ENCODE data around the gene SGO1.
"Not testable (repeated sequence)": the region's sequence is repeated elsewhere in the genome, so short reads cannot be mapped to it uniquely, and the experiment has no call there.

Gene SGO1

DNA sequence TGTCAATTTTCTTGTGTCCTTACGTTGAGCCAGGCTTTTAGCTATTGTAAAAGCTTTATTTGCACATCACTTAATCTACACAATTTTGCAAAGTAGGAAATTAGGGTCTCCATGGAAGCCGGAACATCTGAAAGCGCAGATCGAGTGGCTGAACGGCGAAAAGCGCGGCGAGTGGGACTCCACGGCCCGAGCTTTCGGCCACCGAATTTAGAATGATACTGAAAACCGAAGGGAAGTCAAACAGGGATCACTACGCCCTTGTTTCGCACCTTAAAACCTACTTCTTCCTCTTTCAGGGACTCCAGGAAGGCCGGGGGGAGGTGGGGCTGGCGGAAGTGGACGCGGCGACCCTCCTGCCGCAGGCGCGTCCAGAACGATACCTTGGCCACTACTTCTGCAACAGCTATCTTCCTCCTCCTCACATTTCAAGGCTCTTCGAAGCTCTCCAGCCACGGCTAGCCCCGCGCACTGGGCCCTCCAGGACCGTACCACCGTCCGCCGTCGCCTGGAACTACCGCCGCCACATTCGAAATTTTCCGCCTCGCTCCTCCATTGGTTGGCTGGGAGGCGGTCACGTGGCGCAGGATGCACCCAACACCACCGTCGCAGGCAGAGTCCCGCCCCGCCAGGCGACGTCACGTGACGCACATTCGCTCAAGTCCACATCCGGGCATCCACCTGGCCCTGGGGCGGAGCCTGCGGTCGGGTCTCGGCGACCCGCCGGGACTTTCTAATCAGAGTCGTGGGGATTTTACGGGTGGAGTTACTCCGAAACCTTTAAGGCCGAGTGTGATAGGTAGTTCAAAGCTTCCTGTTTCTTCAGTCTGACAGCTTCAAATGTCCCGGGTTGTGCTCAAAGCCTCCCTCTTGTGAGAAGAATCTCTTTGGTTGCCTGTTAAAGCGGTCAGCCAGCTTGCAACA lies at the start of gene SGO1:
Gene SGO1 (minus strand): TSS at position 528 of the 921 bp plus-strand sequence. CDS start 2,179 bp downstream, outside the sequence.
- DNase-seq, result peak; percentile 99

DNA sequence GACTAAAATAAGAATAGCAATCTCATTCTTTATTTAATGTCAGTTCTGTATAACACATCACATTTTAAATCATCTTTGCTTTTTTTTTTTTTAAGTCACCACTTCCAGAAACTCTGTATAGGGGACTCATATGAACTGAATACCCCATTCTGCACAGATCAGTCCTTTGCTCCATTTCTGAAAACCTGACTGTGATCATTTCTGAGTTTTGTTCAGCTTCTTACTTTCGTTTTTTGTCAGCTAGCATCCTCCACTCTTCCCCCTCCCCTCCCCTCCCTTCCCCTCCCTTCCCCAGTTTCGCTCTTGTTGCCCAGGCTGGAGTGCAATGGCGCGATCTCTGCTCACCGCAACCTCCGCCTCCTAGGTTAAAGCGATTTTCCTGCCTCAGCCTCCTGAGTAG lies 49.8 kb upstream of the SGO1 start:
- DNase-seq, result no peak

DNA sequence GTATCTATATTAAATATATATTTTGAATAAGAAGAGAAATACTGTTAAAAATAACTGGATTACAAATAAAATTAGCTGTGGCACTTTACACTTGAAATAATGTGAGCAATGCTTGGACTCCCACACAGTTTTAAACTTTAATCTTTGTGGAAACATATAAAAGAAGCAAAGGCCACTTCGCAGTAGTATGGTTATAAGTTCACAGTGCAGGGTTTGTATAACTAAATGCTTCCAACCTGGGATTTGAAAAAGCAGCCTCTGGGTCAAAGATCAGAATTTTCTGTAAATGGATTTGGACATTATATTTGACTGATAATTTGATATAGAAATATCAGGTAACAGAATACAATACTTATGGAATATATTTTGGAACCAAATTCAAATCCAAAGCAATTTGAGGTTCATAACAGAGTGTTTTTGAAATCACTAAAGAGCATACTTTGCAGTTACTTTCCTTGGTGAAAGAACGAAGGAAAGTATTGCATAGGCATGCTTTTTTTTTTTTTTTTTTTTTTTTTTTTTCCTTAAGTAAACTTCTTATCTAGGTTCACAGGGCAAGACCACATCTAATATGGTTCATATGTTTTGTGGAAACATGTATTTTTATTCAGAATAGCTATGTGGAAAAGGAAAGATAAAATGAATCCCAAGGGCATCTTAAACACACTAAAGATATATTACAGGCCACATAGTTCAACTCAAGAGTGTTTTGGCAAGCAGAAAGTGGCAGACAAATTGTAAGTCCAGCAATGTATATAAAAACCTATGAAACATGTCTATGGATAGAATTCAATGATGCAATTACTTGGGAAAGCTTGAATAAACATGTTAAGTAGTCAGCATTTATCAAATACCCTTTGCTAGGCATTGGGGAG lies 47.1 kb upstream of the SGO1 start:
- DNase-seq, result no peak

DNA sequence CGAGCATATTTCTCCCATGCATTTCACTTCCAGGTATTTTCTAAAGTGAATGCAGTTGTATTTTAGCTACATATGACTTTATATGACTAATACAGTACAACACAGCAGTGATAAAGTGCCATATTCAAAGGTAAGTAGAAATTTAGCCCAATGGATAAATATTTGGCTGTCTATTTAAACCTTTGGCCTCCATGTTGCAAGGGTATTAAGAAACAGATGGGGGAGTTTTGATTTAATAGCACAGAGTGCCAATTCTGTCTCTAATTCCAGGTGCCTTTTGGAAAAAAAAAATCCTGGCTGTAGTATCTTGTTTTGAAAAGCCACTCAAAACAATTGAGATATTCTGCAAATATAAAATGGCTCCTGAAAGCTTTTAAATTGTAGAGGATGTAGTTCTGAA lies 44.9 kb upstream of the SGO1 start:
- DNase-seq, result no peak

DNA sequence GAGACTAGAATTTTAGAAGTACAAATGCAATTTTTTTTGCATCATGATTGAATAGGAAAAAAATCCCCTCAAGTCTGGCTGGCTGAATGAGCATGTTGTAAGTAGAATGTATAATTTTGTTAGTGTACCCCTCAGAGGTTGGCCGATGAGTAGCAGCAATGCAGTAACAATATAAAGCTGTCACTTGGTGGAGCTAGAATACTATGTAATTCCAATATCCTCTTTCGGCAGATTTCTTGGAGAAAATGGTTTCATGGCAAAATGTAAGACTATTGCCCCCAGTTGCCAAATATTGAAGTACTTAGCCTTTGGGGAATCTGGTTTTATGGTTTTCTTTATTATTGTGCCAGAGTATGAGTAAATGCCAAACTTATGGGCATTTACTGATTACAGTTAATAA lies 39.8 kb upstream of the SGO1 start:
- DNase-seq, result peak; percentile 16

DNA sequence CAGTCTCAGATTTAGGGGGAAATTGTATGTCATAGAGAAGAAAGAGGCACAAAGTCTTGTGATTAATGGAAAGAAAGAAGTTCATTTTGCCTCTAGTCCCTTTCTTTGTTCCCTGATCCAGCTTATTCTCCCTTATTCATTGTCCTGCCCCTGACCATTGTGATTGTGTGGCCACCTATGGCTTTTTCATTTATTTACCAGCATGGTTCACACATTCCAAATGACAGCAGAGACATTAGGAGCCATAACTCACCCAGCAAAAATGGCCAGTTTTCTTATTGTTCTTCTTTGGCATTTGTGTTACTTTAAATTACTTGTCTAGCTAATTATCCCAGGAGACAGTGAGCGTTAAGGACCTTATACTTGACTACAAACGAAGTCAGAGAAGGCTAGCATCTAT lies 36.3 kb upstream of the SGO1 start:
- DNase-seq, result no peak

DNA sequence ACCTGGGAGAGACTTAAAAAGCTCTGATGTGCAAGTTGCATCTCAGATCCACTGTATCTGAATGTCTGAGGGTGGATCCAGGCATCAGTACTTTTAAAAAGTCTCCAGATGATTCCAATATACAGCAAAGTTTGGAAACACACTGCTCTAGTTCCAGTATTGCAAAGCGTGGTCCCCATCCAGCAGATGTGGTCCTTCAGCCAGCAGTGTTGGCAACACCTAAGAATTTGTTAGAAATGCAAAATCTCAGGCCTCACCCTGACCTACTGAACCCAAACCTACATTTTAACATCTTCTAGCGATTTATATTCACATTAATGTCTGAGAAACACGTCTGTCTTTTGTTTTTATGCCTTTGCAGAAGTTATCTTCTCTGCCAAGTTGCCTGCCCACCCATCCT lies 32.2 kb upstream of the SGO1 start:
- DNase-seq, result no peak

DNA sequence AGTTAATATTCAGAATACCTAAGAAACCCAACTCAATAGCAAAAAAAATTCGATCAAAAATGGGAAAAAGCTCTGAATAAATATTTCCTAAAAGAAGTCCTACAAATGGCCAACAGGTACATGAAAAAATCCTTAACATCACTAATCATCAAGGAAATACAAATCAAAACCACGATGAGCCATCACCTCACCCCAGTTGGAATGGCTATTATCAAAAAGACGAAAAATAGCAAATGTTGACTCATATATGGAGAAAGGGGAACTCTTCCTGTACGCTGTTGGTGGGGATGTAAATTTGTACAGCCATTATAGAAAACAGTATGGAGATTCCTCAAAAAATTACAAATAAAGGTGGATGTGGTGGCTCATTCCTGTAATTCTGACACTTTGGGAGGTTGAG lies 29.6 kb upstream of the SGO1 start:
- no peak for DNase-seq

DNA sequence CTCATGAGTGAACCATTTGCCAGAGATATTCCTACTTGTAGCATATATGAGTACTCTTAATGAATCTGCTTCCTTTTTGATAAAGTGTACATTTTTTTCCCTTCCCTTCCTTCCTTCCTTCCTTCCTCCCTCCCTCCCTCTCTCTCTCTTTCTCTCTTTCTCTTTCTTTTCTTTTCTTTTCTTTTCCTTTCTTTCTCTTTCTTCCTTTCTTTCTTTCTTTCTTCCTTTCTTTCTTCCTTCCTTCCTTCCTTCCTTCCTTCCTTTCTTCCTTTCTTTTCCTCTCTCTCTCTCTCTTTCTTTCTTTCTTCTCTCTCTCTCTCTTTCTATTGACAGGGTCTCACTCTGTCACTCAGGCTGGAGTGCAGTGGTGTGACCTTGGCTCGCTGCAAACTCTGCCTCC lies 27.5 kb upstream of the SGO1 start:
- not testable (repeated sequence) for DNase-seq

DNA sequence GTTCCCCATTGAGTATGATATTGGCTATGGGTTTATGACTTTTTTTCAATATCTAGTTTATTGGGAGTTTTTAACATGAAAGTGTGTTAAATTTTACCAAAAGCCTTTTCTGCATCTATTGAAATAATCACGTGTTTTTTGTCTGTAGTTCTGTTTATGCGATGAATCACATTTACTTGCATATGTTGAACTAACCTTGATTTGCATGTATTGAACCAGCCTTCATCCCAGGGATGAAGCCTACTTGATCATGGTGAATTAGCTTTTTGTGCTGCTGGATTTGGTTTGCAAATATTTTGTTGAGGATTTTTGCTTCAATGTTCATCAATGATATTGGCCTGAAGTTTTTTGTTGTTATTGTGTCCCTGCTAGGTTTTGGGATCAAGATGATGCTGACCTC lies 21.9 kb upstream of the SGO1 start:
- DNase-seq, result not testable (repeated sequence)

DNA sequence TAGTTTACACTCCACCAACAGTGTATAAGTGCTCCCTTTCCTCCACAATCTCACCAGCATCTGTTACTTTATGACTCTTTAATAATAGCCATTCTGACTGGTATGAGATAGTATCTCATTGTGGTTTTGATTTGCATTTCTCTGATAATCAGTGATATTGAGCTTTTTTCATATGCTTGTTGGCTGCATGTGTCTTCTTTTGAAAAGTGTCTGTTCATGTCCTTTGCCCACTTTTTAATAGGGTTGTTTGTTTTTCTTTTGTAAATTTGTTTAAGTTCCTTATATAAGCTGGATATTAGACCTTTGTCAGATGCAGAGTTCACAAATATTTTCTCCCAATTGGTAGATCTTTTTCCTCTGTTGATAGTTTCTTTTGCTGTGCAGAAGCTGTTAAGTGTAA lies 19.9 kb upstream of the SGO1 start:
- not testable (repeated sequence) for DNase-seq

DNA sequence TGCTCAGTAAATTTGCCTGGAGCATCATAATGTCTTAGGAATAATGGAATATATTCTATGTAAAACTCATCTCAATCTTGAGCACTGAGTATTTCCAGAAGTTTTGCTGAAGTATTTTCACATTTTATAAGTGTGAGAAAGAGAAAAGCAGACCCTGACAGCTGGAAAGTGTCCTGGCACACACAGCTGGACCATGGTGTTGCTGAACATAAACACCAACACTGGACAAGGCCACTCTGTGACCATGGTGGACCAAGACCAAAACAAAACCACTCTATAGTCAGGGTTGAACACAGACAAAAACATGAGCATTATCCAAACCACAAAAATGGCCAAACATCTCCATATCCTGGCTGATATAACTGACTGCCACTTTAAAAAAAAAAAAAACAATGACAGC lies 15.1 kb upstream of the SGO1 start:
- DNase-seq, result no peak

DNA sequence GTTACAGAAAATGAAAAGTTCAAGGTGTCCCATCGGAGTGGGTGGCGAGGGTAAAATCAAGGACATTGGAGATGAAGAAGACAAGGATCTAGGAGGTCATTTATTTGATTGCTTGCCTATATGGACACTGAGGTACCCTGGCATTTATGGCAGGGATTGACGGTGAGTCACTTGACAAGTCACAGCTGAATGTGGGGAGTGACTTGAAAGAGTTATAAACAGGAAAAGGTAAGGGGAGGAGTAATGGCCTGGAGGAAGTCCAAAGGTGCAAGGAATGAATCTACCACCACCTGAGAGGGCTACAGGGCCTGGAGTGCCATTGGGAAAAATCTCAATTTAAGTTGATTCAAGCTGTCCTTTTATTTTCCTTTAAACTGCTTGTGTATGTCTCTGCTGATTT lies 11.8 kb upstream of the SGO1 start:
- DNase-seq, result no peak

DNA sequence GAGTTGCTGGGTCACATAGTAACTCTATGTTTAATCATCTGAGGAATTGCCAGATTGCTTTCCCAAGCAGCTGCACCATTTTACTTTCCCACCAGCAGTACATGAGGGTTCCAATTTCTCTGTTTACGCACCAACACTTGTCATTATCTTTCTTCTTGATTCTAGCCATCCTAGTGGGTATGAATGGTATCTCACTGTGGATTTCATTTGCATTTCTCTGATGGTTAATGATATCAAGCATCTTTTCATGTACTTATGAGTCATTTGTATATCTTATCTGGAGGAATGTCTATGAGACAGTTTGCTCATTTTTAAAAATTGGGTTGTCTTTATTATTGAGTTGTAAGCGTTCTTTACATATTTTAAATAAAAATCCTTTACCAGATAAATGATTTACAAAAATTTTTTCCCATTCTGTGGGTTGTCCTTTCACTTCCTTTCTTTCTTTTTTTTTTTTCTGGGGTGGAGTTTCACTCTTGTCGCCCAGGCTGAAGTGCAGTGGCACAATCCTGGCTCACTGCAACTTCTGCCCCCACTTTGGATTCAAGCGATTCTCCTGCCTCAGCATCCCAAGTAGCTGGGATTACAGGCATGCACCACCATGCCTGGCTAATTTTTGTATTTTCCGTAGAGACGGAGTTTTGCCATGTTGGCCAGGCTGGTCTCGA lies 8.9 kb upstream of the SGO1 start:
- no peak for DNase-seq

DNA sequence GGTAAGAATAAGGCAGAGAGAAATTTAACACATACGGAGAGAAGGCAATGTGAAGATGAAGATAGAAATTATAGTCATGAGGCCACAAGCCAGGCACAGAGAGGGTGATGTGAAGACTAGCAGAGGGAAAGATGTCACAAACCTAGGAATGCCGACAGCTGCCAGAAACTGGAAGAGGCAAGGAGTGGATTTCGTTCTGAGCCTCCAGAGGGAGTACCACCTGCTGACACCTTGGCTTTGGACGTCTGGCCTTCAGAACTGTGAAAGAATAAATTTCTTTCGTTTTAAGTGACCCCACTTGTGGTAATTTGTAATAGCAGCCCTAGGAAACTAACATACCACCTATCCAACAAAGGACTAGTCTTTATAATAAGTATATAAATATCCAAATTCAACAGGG lies 5.0 kb upstream of the SGO1 start:
- no peak for DNase-seq

DNA sequence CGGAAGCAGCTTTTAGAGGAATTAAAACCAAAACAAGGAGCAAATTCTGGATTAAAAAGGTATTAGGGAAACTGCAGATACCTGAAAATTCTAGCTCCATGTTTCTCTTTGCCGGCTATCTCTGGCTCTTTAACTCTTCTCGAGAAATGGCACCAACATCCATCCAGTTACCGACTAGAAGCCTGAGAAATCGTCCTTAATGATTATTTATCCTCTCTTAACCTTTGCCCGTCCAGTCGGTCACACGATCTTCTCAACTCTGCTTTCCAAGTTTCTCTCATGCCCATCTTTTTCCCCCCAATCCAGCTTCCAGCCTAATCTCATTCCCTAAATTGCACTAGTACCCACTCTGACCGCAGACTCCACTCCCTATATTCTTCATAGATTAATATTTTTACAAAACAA lies 596 bp upstream of the SGO1 start:
- DNase-seq, result no peak

DNA sequence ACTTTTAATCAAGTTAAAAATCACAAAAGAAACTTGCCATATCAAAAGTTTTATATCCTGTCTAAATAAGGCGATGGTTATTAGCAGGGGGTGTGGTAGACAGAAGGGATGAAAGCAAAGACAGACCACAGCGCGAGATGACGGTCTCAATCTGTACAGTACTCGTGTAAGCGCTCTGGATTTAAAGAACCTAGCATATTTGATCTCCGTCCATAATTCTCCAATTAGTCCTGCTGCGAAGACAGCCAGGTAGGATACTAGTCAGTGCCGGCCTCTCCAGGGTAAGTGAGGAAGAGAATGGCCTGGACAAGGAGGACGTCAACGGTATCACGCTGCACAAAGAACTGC lies 701 bp downstream of the SGO1 start:
- DNase-seq, result no peak

DNA sequence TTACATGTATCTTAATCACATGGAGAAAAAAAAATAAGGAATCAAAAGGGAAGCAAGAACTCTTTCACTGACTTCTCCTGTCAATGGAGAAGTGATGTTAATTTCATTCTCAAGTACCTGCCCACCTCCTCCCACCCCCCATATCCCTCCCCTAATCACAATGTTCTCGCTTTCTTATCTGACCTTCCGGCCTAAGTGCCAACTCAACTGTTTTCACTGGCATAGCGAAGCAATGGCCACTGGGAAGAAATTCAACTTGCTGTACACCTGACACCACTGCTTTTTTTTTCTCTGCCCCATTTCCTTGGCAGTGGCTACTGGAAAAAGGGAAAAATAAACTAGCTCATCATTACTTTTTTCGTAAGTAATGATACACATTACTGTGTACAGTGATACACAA lies 3.8 kb downstream of the SGO1 start:
- no peak for DNase-seq

DNA sequence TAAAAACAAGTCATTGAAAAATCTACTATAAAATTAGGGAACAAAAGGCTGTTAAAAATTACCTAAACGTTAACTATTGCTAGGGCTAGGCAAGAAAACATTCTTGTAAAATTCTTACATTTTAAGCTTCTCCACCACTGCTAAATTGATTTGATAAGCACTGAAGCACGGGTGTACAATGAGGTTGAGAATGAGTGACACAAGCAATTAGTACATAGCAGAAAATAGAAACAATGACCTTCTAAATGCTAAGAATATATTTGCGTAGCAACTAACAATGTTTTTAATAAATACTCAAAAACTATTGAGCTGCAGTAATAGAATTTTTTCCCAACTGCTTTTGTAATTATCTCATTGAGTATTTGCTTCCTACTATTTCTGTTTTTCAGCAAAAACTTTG lies 4.7 kb downstream of the SGO1 start:
- no peak for DNase-seq

DNA sequence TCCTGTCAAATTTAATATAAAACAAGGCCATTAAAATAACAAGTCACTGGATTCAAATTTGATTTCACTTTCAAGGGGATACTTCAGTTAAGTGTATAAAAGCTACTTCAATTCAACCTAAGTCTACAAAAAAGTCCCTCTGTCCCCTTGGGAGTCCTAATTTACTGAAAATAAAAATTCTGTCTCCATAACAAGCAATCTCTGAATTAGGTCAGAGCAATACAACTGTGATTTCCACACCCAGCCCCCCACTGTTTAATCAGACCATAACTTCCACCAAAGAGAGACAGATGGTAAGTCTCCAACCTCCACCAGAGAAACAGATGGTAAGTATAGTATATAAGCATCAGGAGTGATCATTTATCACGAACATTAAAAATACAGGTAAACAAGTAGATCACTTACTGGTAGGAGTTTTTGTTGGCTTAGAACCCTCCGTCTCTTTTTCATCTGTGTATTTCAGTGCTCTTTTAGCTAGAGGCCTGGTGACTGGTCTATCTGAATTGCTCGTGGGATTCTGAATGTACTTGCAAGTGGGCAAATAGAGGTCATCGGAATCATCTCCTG lies 12.1 kb downstream of the SGO1 start:
- no peak for DNase-seq

DNA sequence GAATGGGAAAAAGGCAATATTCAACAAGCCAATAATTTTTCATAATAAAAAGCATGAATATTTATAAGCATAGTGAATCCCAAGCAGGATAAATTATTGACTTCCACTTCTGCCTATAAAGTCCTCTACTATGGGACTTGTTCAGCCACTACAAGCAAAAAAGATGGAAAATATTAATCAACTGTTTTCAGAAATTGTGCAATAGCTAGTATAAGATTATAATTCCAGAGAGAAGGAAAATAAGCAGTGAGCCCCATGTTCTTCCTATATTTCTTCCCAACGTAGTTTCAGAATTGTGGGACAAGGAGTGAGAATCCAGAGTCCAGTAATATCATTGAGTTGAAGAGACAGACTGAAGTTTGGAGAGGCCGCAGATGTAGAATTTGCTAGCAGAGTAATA lies 24.3 kb downstream of the SGO1 start:
- DNase-seq, result no peak

DNA sequence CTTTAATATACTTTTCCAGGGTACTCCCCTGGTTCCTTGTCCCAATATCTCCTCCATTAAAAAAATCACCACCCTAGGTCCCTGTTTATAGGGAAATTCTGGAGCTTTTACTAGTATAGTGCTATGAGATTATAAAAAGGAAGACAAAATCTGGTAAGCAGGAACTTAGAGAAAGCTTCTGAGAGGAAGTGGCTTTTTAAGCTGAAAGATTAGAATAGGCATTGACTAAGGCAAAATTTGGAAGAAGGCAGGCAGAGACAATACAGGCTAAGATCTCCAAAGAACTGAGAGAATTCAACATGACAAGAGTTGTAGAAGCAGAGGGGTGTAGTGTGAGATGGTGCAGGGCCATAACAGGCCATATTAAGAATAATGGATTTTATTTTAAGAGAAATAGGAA lies 25.8 kb downstream of the SGO1 start:
- peak; percentile 3 for DNase-seq

DNA sequence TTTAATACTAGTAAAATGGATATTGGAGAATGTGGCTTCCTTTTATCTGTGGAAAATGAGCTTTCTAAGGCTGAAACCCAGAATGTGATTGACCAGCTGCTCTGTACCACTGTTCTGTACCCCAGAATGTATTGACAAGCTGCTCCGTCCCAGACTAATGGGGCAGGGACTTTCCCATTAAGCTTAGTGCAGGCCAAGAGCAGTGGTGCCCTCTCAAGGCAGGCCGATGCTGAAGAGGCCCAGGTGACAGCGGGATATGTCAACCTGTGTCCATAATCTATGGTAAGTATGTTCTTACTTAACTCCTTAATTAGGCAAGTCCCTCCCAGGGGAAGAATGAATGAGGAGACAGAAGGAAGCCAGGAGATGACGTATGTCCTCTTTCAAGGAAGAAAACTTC lies 31.1 kb downstream of the SGO1 start:
- DNase-seq, result no peak

Data from suppressor macrophage treated with lipopolysaccharide for 4 hours (primary cell).